ENCODE data around the gene EIF4G3. TPM values are rescaled to one million over a fixed set of nuclear protein-coding genes. Genes with fewer than 3 reads are reported as not detected.

Gene EIF4G3
- total RNA-seq, 1 donor: 58.6 TPM

- no peak overlapping the region for H3K4me3 ChIP-seq (ENCODE audit: low read depth, low read length)
- DNase-seq (ENCODE audit: low read depth): no peak
- no peak for TF ChIP-seq CTCF (IDR thresholded peaks at IDR 0.05; ENCODE audit: insufficient read depth, low read length)
Measured at GRCh38 chr1:20763417-20763816, 413.3 kb downstream of the EIF4G3 start.

GRCh38 chr1:20760322-20760721, 416.4 kb downstream of the EIF4G3 start:
- DNase-seq (ENCODE audit: low read depth): no peak
- H3K4me3 ChIP-seq (ENCODE audit: low read depth, low read length): no peak overlapping the region
- TF ChIP-seq CTCF (IDR thresholded peaks at IDR 0.05; ENCODE audit: insufficient read depth, low read length): no peak

Small RNAs within 50 kb of the gene (small RNA-seq; reads per million reads assigned to genes)
- gene AL627311.1: not detected
- 0.38 reads per million for gene MIR1256
- gene RNU7-200P: not detected

Other genes with a start within 250 kb of the EIF4G3 start
- gene ECE1, start 113.6 kb upstream of the EIF4G3 start, total RNA-seq (ENCODE audit: low replicate concordance): 30.7 and 90.4 TPM in 2 replicates

Data from fibroblast of the aortic adventitia (primary cell).